ENCODE measurements around the gene EVI5. TPM values are rescaled to one million over a fixed set of nuclear protein-coding genes. Genes with fewer than 3 reads are reported as not detected.

EVI5 gene
- total and polyA plus RNA-seq, 2 donors (not counting 1 experiment from before 2014, with no cell fraction given): 1.5 to 36.3 TPM

DNA sequence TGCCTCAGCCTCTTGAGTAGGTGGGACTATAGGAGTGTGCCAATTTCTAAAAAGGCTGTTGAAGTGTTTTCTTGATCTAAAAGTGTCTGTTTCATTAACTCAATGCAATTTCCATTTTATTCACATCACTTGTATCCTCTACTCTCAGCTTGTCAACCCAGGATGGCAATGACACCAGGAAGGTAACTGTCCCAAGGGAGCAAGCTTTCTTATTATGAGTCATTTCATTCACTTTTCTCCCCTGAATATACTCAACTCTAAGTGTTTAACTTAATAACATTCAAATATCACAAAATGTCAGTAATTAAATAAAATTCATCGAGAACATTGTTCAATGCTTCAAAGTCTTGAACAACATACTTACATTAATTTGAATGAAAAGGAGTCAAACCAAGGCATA, 275.3 kb downstream of the EVI5 start:
- no CpG with 5 or more reads among the region's 1 CpG for WGBS (ENCODE audit: insufficient coverage)
- Mint-ChIP-seq H3K27ac (no peak overlapping the region), H3K4me1 (peaks cover 3% of the 10 kb centered on the region), H3K27me3 (no peaks in the 10 kb centered on the region), H3K9me3 (ENCODE audit: insufficient read depth) (no peaks in the 10 kb centered on the region), H3K4me3 (no peak overlapping the region)
- no peaks in the 10 kb centered on the region for H3K9me3 ChIP-seq (ENCODE audit: control extremely low read depth in 1 of 3, control insufficient read depth in 2 of 3, insufficient read depth in 1 of 3, low read length in 2 of 3)
- H3K4me1 ChIP-seq (ENCODE audit: control insufficient read depth in 2 of 2, insufficient read depth in 2 of 2, low read length in 2 of 2): peaks cover 0 to 2% of the 10 kb centered on the region in 2 donors
- no peaks in the 10 kb centered on the region for H3K79me2 ChIP-seq (ENCODE audit: control insufficient read depth, insufficient read depth, low read length)
- no peak for ATAC-seq (ENCODE audit: low read depth)
- no peak for TF ChIP-seq CTCF (IDR thresholded peaks at IDR 0.05)
- no peaks in the 10 kb centered on the region for H3K27me3 ChIP-seq (replicated peaks in 1 of 4; ENCODE audit: control extremely low read depth in 1 of 4, control insufficient read depth in 3 of 4, insufficient read depth in 4 of 4, low read length in 3 of 4)
- H3K4me3 ChIP-seq (ENCODE audit: control extremely low read depth in 1 of 5, extremely low read depth in 1 of 5, insufficient read depth in 1 of 5, low read depth in 2 of 5, low read length in 4 of 5): no peak overlapping the region
- no peak for DNase-seq
- ChIA-PET CTCF (no interaction called here), POLR2A (no interaction called here)
- no peak overlapping the region for H3K4me2 ChIP-seq (replicated peaks; ENCODE audit: low read depth, low read length, poor library complexity, severe bottlenecking)
- no peak overlapping the region for H3K27ac ChIP-seq (ENCODE audit: low read length in 2 of 2)
- H2AFZ ChIP-seq (ENCODE audit: insufficient read depth, low read depth, low read length, poor library complexity, severe bottlenecking): no peak overlapping the region
- no peaks in the 10 kb centered on the region for H4K20me1 ChIP-seq (ENCODE audit: control insufficient read depth, insufficient read depth, low read length, poor library complexity, severe bottlenecking)
- H3K36me3 ChIP-seq (replicated peaks in 1 of 2; ENCODE audit: control extremely low read depth in 1 of 2, control insufficient read depth in 1 of 2, extremely low read depth in 1 of 2, insufficient read depth in 2 of 2, low read length in 1 of 2): peaks cover 0 to 3% of the 10 kb centered on the region in 2 experiments
- intact Hi-C loops (cut with micrococcal nuclease): no loop called here
- no peak overlapping the region for H3K9ac ChIP-seq (ENCODE audit: low read length)

DNA sequence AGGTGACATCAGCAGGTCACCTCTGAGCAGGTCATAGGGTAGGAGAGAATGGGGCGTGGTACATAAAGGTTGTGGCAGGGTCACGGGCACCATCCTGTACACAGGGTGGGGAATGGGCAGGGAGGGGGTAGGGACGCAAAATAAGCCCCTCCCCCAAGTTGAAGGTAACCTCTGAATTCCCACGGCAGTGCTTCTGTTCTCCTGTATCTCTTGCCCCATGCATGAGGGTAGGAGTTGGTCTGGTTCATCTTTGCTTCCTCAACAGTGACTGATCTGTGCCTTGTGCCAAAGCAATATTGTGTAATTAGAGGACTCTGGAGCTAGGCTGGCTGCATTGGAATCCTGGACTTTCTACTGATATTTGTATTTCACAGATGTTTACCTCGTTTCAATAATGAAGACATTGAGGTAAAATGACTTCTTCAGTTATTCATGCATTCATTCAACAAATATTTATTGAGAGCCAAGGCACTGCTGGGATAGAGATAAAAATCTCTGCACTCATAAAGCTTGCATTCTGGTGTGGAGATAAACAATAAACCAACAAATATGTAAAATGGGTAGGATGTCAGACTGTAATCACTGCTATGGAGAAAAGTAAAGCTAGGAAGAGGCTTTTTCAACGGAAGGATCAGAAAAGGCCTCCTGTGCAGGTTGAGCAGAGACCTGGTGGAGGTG, 279.8 kb downstream of the EVI5 start:
- Histone ChIP-seq H3K9me3 (ENCODE audit: control extremely low read depth in 1 of 3, control insufficient read depth in 2 of 3, insufficient read depth in 1 of 3, low read length in 2 of 3) (no peaks in the 10 kb centered on the region), H3K79me2 (ENCODE audit: control insufficient read depth, insufficient read depth, low read length) (no peaks in the 10 kb centered on the region), H3K9ac (ENCODE audit: low read length) (no peak overlapping the region), H3K4me3 (ENCODE audit: control extremely low read depth in 1 of 5, extremely low read depth in 1 of 5, insufficient read depth in 1 of 5, low read depth in 2 of 5, low read length in 4 of 5) (no peak overlapping the region), H3K36me3 (replicated peaks in 1 of 2; ENCODE audit: control extremely low read depth in 1 of 2, control insufficient read depth in 1 of 2, extremely low read depth in 1 of 2, insufficient read depth in 2 of 2, low read length in 1 of 2) (no peaks in the 10 kb centered on the region), H3K27me3 (replicated peaks in 1 of 4; ENCODE audit: control extremely low read depth in 1 of 4, control insufficient read depth in 3 of 4, insufficient read depth in 4 of 4, low read length in 3 of 4) (no peaks in the 10 kb centered on the region), H3K27ac (ENCODE audit: low read length in 2 of 2) (no peak overlapping the region), H2AFZ (ENCODE audit: insufficient read depth, low read depth, low read length, poor library complexity, severe bottlenecking) (no peak overlapping the region), H3K4me2 (replicated peaks; ENCODE audit: low read depth, low read length, poor library complexity, severe bottlenecking) (no peak overlapping the region), H4K20me1 (ENCODE audit: control insufficient read depth, insufficient read depth, low read length, poor library complexity, severe bottlenecking) (no peaks in the 10 kb centered on the region), H3K4me1 (ENCODE audit: control insufficient read depth in 2 of 2, insufficient read depth in 2 of 2, low read length in 2 of 2) (peaks cover 0 to 6% of the 10 kb centered on the region in 2 donors)
- POLR2A ChIA-PET: no interaction called here
- Mint-ChIP-seq H3K27me3 (no peaks in the 10 kb centered on the region), H3K9me3 (ENCODE audit: insufficient read depth) (no peaks in the 10 kb centered on the region), H3K4me3 (no peak overlapping the region), H3K27ac (no peak overlapping the region), H3K4me1 (peaks cover 15% of the 10 kb centered on the region)
- CTCF ChIA-PET: no interaction called here
- intact Hi-C loops (cut with micrococcal nuclease): no loop called here
- no peak for TF ChIP-seq CTCF (IDR thresholded peaks at IDR 0.05)
- no peak for TF ChIP-seq EZH2 (IDR thresholded peaks at IDR 0.05; ENCODE audit: borderline replicate concordance, insufficient read depth, low read depth, low read length, poor library complexity, severe bottlenecking)
- no peak for ATAC-seq (ENCODE audit: low read depth)
- 47% methylated on average over 5 of the region's 6 CpGs for WGBS (ENCODE audit: insufficient coverage)
- DNase-seq: no peak

All from B cell (primary cell).